Kidney tubule cell (primary cell): ENCODE data around the gene C3orf85.
A peak's percentile ranks its signal among the peaks of the same experiment; 100 is the strongest.
"Not testable (repeated sequence)": the region's sequence is repeated elsewhere in the genome, so short reads cannot be mapped to it uniquely, and the experiment has no call there.

Source experiments
- DNase-seq: peaks from one replicate; pipeline ENCODE4 v3.0.0-alpha.2; 2018; ENCODE audit warnings: low spot score

The C3orf85 gene

GRCh38 chr3:109136523-109136922 lies at the start of gene C3orf85:
TSS of gene C3orf85 (plus strand) at chr3:109136719. CDS start at chr3:109136848, 129 bp downstream.
- DNase-seq: no peak

GRCh38 chr3:109089265-109089664 lies 47.3 kb upstream of the C3orf85 start:
- no peak for DNase-seq

DNA sequence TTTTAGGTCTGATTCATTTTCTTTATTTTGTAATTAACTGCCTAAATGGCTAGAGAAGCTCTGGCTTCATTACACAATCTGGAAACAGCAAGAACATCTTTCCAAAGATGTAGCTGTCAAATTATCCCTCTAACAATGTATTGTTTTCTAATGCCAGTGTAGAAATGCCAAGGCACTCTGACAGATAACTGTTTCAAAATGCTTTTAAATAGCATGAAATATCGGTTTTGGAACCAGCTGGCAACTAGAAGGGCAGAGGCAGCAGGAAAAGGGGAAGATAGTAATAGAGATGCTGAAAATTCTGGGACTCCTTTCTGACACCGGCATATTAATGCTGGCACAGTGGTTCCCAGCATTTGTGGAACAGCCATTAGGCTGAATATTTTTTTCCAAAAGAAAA lies 44.7 kb upstream of the C3orf85 start:
- no peak for DNase-seq

GRCh38 chr3:109093561-109093960 lies 43.0 kb upstream of the C3orf85 start:
- no peak for DNase-seq

GRCh38 chr3:109095166-109095565 lies 41.4 kb upstream of the C3orf85 start:
- no peak for DNase-seq

DNA sequence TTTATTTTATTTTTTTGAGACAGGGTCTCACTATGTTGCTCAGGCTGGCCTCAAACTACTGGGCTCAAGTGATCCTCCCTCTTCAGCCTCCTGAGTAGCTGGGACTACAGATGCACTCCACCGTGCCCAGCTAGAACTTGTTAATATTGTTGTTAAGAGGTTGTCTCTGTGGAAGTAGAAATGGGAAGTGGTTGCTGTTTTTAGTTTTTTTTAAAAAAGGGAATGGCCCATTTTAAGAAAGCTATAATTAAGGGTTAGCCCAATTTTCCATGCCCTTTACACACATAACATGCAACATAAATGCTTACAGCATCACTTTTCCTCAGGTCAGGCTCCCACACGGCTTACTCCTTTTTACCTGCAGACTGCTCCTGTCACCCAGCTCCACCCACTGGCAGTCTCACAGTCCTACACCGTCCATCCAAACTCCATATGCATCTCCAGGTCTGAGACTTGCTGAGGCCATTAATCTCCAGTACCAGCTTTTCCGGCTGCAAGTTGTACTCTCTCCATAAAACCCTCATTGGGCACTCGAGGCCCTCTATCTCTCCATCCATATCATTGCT lies 38.4 kb upstream of the C3orf85 start:
- DNase-seq: peak; percentile 40

DNA sequence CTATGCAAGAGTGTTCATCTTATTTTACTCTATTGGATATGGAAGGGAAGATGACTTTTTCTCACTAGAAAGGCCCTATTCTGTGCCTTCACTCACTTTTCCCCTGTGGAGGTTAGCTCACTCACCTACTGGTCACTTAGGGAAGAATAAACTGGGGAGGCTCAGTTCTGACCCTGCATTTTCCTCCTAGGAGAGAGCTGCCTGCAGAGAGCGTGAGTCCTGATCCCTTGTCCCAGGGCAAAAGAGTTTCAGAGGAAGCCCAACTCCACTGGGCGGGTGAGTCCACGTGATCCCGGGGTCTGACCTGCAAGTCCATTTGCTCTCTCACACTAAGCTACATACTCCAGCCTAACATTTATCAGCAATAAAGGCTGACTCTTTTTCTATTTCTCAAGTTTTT lies 26.9 kb upstream of the C3orf85 start:
- DNase-seq: no peak

- no peak for DNase-seq
Measured at GRCh38 chr3:109112946-109113760, 23.4 kb upstream of the C3orf85 start.

GRCh38 chr3:109114746-109115145 lies 21.8 kb upstream of the C3orf85 start:
- no peak for DNase-seq

DNA sequence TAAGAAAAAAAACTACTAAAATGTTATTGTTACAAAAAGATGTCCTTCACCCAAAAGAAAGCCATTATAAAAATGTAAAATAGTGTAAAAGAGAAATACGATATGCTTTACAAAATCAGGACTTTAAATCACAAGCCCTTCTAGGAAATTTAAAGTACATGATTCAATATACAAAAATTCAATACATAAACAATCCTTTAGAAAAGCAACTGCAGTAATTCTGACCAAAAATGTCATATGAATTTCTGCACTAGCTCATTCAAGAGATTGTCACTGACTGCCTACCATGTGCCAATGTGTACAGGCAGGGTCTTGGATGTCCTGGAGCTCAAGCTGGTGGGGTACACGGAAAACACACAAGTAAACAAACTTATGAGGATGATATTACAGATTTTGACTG lies 21.1 kb upstream of the C3orf85 start:
- DNase-seq: no peak

DNA sequence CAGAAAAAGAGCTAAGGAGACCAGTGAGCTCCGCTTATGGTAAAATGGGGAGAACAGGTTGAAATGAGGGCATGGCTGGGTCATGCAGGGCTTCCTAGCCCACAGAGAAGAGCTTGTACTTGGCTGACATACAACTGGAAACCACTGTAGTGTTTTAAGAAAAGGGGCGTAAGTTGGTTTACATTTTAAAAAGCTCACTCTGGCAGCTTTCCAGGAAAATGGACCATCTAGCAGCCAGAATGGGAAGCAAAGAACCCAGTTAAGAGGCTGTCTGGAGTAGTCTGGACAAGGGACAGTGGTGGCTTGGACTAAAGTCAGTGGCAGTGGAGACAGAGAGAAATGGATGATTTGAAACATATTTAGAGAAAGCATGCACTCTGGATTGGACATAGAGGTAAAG lies 20.5 kb upstream of the C3orf85 start:
- no peak for DNase-seq

DNA sequence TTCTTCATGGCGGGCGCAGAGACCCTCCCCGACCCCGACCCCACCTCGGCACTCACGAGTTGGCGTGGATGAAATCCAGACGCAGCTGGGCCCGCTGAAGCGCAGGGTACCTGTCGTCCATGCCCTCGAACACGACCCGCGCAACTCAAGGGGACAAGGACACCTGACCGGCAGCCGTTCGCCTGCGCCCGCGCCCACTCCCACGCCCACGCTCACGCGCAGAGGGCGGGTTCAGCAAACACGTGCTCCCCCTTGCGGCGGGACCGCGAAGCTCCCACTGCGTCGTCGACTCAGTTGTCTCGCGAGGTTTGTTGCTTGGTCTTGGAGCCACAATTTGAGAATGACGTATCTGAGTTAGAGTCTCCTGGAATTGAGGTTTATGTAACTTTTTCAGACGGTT lies 18.6 kb upstream of the C3orf85 start, which contains the start of gene MORC1:
Gene MORC1 (minus strand): TSS at position 196 of the 400 bp plus-strand sequence. CDS start 75 bp downstream, at position 121.
- no peak for DNase-seq

- DNase-seq: no peak
Measured at GRCh38 chr3:109118584-109118983, 17.9 kb upstream of the C3orf85 start.

- DNase-seq: no peak
Measured at GRCh38 chr3:109122690-109123089, 13.8 kb upstream of the C3orf85 start.

DNA sequence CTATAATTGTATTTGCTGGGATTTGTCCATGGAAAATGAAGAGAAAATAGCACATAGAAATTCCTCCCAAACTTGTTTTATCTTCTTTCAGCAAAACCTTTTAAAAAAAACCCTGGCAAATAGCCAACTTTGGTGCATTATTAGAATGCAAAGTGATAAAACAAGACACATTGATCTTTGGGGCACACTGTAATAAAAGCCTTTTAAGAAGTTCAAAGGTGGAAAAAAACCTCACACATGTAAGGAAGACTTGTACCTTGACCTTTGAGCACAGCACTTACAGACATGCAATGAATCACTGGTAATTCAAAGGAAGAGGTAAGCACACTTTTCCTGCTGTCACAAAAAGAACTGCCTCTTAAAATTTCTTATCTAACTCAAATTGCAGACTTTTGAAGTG lies 10.6 kb upstream of the C3orf85 start:
- peak; percentile 27 for DNase-seq

- no peak for DNase-seq
Measured at GRCh38 chr3:109127553-109127952, 9.0 kb upstream of the C3orf85 start.

DNA sequence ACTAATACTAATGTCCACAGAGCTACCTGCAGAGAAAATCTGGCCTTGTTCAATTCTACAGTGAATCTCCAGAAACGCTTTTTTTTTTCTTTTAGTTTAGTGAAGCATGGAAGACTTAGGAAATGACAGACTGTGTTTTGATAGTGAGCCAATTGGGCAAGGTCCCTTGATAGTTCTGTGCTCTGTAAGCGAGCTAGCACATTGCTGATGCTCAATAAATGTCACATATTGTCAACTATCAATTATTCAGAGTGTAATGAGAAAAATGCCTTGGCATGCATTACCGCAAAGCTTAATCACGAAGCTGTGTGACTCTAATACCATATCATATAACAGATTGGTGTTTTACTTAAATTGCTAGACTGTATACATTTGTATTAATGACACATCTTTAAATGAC lies 5.2 kb upstream of the C3orf85 start:
- DNase-seq: peak; percentile 28

DNA sequence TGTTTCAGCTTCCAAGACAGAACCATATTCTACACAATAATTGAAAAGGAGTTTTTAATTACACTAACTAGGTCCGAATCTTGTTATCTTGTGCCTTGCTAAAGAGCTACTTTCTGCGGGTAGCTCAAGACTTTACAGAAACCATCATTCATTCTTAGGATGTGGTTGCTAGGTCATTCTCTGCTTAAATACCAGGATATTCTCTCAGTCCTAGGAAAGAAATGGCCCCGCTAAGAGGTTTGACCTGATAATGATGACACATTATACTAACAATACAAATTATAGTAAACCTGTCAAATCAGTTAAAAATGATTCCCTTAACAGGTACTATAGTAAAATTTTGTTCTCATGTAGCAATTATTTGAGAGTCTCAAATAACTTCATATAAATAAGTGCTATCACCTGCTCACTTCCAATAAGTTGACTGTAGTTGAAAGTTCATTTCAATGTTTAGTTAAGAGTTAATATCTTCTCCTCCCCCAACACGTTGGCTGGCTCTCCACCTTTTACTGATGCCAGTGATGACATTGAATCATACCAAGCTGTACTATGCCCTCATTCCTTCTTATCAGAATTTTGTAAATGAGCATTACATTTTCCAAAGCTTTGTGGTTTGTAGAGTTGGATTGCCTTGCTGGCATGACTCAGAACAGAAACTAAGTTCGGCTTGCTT lies 3.6 kb upstream of the C3orf85 start:
- peak; percentile 72 for DNase-seq

DNA sequence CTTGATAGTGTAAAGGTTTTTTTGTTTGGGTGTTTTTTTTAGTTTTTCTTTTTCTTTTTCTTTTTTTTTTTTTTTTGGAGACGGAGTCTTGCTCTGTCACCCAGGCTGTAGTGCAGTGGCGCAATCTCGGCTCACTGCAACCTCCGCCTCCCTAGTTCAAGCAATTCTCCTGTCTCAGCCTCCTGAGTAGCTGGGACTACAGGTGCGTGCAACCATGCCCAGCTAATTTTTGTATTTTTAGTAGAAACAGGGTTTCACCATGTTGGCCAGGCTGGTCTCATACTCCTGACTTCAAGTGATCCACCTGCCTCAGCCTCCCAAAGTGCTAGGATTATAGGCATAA lies 3.1 kb upstream of the C3orf85 start:
- DNase-seq: not testable (repeated sequence)

- DNase-seq: peak; percentile 60
Measured at GRCh38 chr3:109137761-109138160, 1.2 kb downstream of the C3orf85 start.

DNA sequence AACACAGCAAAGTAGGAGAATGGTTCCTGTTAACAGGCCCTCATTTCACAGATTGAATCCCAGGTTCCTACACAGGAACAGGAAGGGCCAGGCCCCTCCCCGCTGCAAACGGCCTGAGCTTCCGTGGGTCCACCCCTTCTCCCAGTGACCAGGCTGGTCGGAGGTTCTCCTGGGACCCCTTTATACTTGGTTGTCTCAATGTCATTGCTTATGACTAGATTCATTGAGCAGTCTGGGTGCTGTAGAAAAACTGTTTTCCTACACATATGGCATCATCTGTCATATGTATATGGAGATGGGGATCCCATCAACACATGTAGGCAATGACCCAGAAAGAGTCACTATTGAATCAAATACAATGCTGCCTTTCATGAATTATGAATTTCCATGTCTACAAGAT lies 3.8 kb downstream of the C3orf85 start:
- DNase-seq: no peak

GRCh38 chr3:109143646-109144045 lies 7.1 kb downstream of the C3orf85 start:
- no peak for DNase-seq

DNA sequence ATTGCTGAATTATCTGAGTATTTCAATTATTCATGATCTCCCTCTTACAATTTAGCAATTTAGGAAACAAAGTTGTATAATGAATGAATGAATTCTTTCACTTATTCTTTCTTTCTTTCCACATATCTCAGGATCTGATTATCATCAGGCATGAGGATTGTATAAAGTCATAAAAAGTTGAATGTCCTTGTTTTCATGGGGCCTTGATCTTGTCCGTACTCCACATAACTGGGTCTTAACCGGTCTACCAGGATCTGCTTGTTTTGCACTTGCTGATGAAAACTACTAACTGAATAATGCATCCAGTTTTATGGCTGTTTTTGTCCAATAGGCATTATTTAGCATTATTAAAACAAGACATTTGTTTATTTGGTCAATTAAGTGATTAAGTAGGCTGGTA lies 12.6 kb downstream of the C3orf85 start:
- no peak for DNase-seq
